Erythroblast (primary cell): Measurements from ENCODE around the gene CAVIN4.

ENCODE experiments used
- GATA1 ChIP-seq: IDR thresholded peaks from 2 replicates; pipeline ENCODE4 v1.6.1; 2011; ENCODE audit warnings: low read depth, mild to moderate bottlenecking, control low read depth, low read length, moderate library complexity
- POLR2A ChIP-seq: IDR thresholded peaks from 2 replicates; pipeline ENCODE4 v1.6.1; 2011; ENCODE audit warnings: mild to moderate bottlenecking, low read length

DNA sequence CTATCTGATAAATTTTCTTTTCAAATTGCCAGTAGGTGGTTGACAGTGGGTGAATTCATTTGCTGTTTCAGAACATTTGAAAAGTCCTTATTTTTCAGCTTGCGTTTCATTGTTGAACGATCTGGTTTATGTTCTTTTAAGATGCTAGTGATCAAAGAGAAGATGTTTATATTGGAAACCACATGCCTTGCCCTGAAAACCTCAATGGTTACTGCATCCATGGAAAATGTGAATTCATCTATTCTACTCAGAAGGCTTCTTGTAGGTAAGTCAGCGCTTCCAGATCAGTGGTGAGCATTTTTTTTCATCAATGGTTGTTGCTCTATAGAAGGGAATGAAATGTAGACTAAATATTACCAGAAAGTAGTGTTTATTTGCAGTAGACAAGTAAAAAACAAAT lies 16.6 kb upstream of the CAVIN4 start:
- TF ChIP-seq POLR2A (no peak), GATA1 (no peak)
